Activated CD4-positive, alpha-beta memory T cell treated with anti-CD3 and anti-CD28 coated beads, Interleukin-2, amount 10 ng/mL, durations not matched to agents 7 days and 5 days (primary cell): ENCODE results near the gene USP11. TPM values are rescaled to one million over a fixed set of nuclear protein-coding genes. Genes with fewer than 3 reads are reported as not detected.

Experiments
- CTCF ChIA-PET: fragments of 350-600 bp; sonication (Branson Sonifier 250); formaldehyde crosslinking; loops from one replicate; lab custom pipeline; 2021; ENCODE audit warnings: antibody characterized with exemption, inconsistent platforms; lab: Charles Lee
- POLR2A ChIA-PET: fragments of 350-600 bp; sonication (Branson Sonifier 250); formaldehyde crosslinking; loops from one replicate; lab custom pipeline; 2021; ENCODE audit warnings: antibody characterized with exemption; lab: Charles Lee
- DNase-seq: peaks from one replicate; pipeline ENCODE4 v3.0.0-alpha.2; 2020
- H3K27ac Mint-ChIP-seq: one replicate; pipeline ENCODE4 v1.8.0; 2021; ENCODE audit warnings: mild to moderate bottlenecking, mixed read lengths
- H3K27me3 Mint-ChIP-seq: one replicate; pipeline ENCODE4 v1.8.0; 2021; ENCODE audit warnings: mixed read lengths
- H3K36me3 Mint-ChIP-seq: one replicate; pipeline ENCODE4 v1.8.0; 2021; ENCODE audit warnings: low read depth, mixed read lengths
- H3K4me1 Mint-ChIP-seq: one replicate; pipeline ENCODE4 v1.8.0; 2021; ENCODE audit warnings: mixed read lengths
- H3K4me3 Mint-ChIP-seq: one replicate; pipeline ENCODE4 v1.8.0; 2021; ENCODE audit warnings: mild to moderate bottlenecking, mixed read lengths
- H3K9me3 Mint-ChIP-seq: one replicate; pipeline ENCODE4 v1.8.0; 2021; ENCODE audit warnings: mixed read lengths
- total RNA-seq, 2 experiments: library from RNA; stranded (reverse); gene quantifications; one replicate each; pipeline ENCODE4 v1.2.3, GENCODE V29; 2021

USP11 gene
- total RNA-seq, result 10 to 100 TPM; 27.6 to 29.4 TPM

GRCh38 chrX:47232803-47233332, at the start of gene USP11:
Gene USP11, plus strand, starts transcription at chrX:47233009. Its CDS starts 35 bp downstream, at chrX:47233044.
- Mint-ChIP-seq H3K27me3 (no peaks in the 10 kb centered on the region), H3K4me3 (peak within 1 kb of the TSS; percentile 84), H3K4me1 (peaks cover 12% of the 10 kb centered on the region), H3K27ac (peak within 1 kb of the TSS; percentile 98), H3K9me3 (no peaks in the 10 kb centered on the region), H3K36me3 (peaks cover 17% of the 10 kb centered on the region)
- DNase-seq, result peak; percentile 47
- POLR2A ChIA-PET, result interaction anchor here (0.6 to 3.5 kb wide), 10 partner anchors 8 to 396 kb away, joined by 3 to 53 read pairs (median 4); partner anchors contain the start of genes ARAF, CDK16, NDUFB11 and RBM10
- CTCF ChIA-PET, result interaction anchor here (1.8 kb wide), 1 partner anchor 15 kb away, joined by 4 read pairs; no protein-coding TSS in a partner anchor

DNA sequence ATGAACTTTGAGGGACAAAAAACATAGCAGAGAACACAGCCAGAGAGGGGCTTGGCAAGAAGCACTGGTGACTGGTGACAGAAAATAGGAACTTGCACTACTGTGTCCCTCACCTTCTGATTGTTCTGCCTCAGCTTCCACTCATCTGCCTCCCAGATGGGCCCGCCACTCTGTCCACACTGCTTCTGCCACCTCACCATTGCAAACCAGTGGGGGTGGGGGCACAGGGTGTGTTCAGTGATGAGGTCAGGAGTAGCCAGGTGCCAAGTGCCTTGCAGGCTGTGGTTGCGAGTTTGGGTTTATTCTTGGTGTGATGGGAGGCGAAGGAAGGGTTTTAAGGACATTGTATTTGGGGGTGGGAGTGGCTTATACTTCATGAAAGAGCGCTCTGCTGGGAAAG, 48.3 kb upstream of the USP11 start:
- no peaks in the 10 kb centered on the region for H3K9me3 Mint-ChIP-seq
- no peak overlapping the region for H3K27ac Mint-ChIP-seq
- peaks cover 22% of the 10 kb centered on the region for H3K36me3 Mint-ChIP-seq
- CTCF ChIA-PET, result no interaction called here
- H3K4me1 Mint-ChIP-seq, result no peaks in the 10 kb centered on the region
- no peak for DNase-seq
- no peaks in the 10 kb centered on the region for H3K27me3 Mint-ChIP-seq
- POLR2A ChIA-PET, result no interaction called here
- no peak overlapping the region for H3K4me3 Mint-ChIP-seq

- Mint-ChIP-seq H3K4me1 (peaks cover under 1% of the 10 kb centered on the region), H3K27me3 (no peaks in the 10 kb centered on the region), H3K4me3 (no peak overlapping the region), H3K9me3 (no peaks in the 10 kb centered on the region), H3K36me3 (peaks cover 20% of the 10 kb centered on the region), H3K27ac (no peak overlapping the region)
- ChIA-PET CTCF (no interaction called here), POLR2A (no interaction called here)
- no peak for DNase-seq
These were observed 47.6 kb upstream of the USP11 start for GRCh38 chrX:47185241-47185640.

GRCh38 chrX:47186096-47186740, 46.6 kb upstream of the USP11 start:
- CTCF ChIA-PET, result no interaction called here
- Mint-ChIP-seq H3K4me3 (no peak overlapping the region), H3K27me3 (no peaks in the 10 kb centered on the region), H3K27ac (no peak overlapping the region), H3K9me3 (no peaks in the 10 kb centered on the region), H3K4me1 (peaks cover 6% of the 10 kb centered on the region), H3K36me3 (peaks cover 14% of the 10 kb centered on the region)
- POLR2A ChIA-PET, result interaction anchor here (0.7 kb wide), 1 partner anchor 32 kb away, joined by 3 read pairs; no protein-coding TSS in a partner anchor
- DNase-seq, result no peak

DNA sequence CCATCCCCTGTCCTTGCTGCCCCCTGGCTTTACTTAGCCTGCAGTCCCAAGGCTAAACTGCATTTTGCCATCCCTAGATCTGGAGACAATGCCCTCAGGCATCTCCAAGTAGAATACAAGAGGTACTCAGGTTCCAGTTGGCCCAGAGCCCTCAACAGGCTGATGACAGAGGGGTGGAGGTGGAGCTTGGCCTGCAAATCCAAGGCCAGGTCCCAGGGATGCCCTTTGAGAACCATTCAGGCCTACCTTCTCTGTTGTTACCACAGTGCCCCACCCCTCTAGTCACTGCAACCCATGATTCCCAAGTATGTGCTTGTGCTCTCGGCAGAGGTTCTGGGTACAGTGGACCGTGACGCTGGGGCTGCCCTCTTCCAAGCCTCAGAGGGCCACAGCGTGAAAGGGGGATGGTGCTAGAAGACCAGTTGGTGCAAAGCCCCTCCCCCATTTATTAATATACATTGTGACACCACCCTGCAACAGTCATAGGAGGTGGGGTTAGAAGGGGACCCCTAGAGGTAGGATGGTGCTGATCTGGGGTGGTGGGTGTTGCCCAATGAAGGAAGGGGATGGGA, 45.6 kb upstream of the USP11 start:
- Mint-ChIP-seq H3K27ac (no peak overlapping the region), H3K27me3 (no peaks in the 10 kb centered on the region), H3K9me3 (no peaks in the 10 kb centered on the region), H3K4me1 (peaks cover 7% of the 10 kb centered on the region), H3K36me3 (peaks cover 14% of the 10 kb centered on the region), H3K4me3 (no peak overlapping the region)
- DNase-seq, result no peak
- ChIA-PET POLR2A (interaction anchor here (2.3 kb wide), 1 partner anchor 42 kb away, joined by 11 read pairs; the partner anchor contains the start of genes NDUFB11 and RBM10), CTCF (no interaction called here)

DNA sequence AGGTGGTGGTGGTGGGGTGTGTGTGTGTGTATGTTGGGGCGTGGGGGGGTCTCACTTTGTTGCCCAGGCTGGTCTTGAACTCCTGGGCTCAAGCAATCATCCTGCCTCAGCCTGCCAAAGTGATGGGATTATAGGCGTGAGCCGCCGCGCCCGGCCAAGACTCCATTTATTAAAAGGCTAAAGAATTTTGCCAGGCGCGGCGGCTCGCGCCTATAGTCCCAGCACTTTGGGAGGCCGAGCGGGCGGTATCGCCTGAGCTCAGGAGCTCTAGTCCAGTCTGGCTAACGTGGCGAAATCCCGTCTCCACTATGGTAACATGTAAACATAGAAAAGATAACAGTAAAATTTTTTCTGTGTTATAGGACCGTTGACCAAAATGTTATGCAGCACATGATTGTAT, 42.9 kb upstream of the USP11 start:
- Mint-ChIP-seq H3K4me1 (peaks cover 25% of the 10 kb centered on the region), H3K36me3 (peaks cover 19% of the 10 kb centered on the region), H3K9me3 (no peaks in the 10 kb centered on the region), H3K4me3 (no peak overlapping the region), H3K27me3 (no peaks in the 10 kb centered on the region), H3K27ac (no peak overlapping the region)
- ChIA-PET CTCF (interaction anchor here (0.8 kb wide), 1 partner anchor 28 kb away, joined by 3 read pairs; no protein-coding TSS in a partner anchor), POLR2A (interaction anchor here (0.9 to 2.7 kb wide), 9 partner anchors 11 to 334 kb away, joined by 3 to 38 read pairs (median 8); partner anchors contain the start of genes CDK16, NDUFB11, RBM10 and USP11)
- DNase-seq, result no peak

GRCh38 chrX:47190445-47191269, 42.2 kb upstream of the USP11 start:
- H3K27me3 Mint-ChIP-seq, result no peaks in the 10 kb centered on the region
- peak; percentile 84 for DNase-seq
- H3K4me1 Mint-ChIP-seq, result peaks cover 31% of the 10 kb centered on the region
- peak overlapping the region; percentile 88 for H3K27ac Mint-ChIP-seq
- H3K36me3 Mint-ChIP-seq, result peaks cover 21% of the 10 kb centered on the region
- POLR2A ChIA-PET, result interaction anchor here (0.8 to 2.7 kb wide), 16 partner anchors 10 to 646 kb away, joined by 3 to 38 read pairs (median 4); partner anchors contain the start of genes CDK16, ELK1, NDUFB11 and RBM10
- CTCF ChIA-PET, result interaction anchor here (0.8 to 1.7 kb wide), 8 partner anchors 27 to 333 kb away, joined by 3 to 8 read pairs (median 3); partner anchors contain the start of genes NDUFB11 and RBM10
- H3K9me3 Mint-ChIP-seq, result no peaks in the 10 kb centered on the region
- H3K4me3 Mint-ChIP-seq, result peak overlapping the region; percentile 85

DNA sequence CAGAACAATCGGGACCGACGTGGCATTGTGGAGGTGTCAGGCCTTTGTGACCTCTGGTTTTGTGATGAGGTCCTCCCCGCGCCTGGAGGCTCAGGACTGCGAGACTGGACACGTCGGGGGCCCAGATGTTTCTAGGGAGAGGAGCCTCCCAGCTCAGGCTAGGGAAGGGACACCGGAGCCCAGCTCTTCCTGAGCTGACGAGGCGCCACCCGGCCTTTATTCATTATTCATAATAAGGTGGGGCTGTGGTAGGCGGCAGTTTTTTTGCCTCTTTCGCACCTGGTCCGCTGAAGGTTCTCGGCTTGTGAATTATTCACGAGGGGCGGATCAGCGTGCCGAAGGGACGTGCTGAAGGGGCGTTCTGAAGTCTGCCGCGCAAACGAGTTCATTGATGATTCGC, 41.5 kb upstream of the USP11 start:
- H3K27ac Mint-ChIP-seq, result peak overlapping the region; percentile 88
- POLR2A ChIA-PET, result interaction anchor here (0.8 to 2.7 kb wide), 15 partner anchors 14 to 645 kb away, joined by 3 to 38 read pairs (median 5); partner anchors contain the start of genes CDK16, ELK1, NDUFB11 and RBM10
- no peaks in the 10 kb centered on the region for H3K27me3 Mint-ChIP-seq
- H3K4me1 Mint-ChIP-seq, result peaks cover 37% of the 10 kb centered on the region
- H3K36me3 Mint-ChIP-seq, result peaks cover 24% of the 10 kb centered on the region
- CTCF ChIA-PET, result interaction anchor here (0.9 to 1.7 kb wide), 7 partner anchors 28 to 332 kb away, joined by 3 to 8 read pairs (median 3); partner anchors contain the start of genes NDUFB11 and RBM10
- H3K9me3 Mint-ChIP-seq, result no peaks in the 10 kb centered on the region
- DNase-seq, result peak; percentile 55
- H3K4me3 Mint-ChIP-seq, result peak overlapping the region; percentile 85

GRCh38 chrX:47191806-47192401, 40.9 kb upstream of the USP11 start:
- Mint-ChIP-seq H3K36me3 (peaks cover 28% of the 10 kb centered on the region), H3K4me3 (peak overlapping the region; percentile 85), H3K27ac (peak overlapping the region; percentile 88), H3K27me3 (no peaks in the 10 kb centered on the region), H3K9me3 (no peaks in the 10 kb centered on the region), H3K4me1 (peaks cover 43% of the 10 kb centered on the region)
- CTCF ChIA-PET, result interaction anchor here (1.2 to 1.7 kb wide), 4 partner anchors 47 to 331 kb away, joined by 3 to 8 read pairs (median 6); partner anchors contain the start of genes NDUFB11 and RBM10
- POLR2A ChIA-PET, result interaction anchor here (1.0 to 2.7 kb wide), 7 partner anchors 25 to 332 kb away, joined by 3 to 38 read pairs (median 10); partner anchors contain the start of genes CDK16, NDUFB11, RBM10 and USP11
- no peak for DNase-seq

GRCh38 chrX:47193475-47194193, 39.2 kb upstream of the USP11 start, which contains the start of gene UBA1:
Gene UBA1, plus strand, starts transcription at chrX:47193829. Its CDS starts 4,974 bp downstream, at chrX:47198803.
- Mint-ChIP-seq H3K27ac (peak within 1 kb of the TSS; percentile 93), H3K36me3 (peaks cover 33% of the 10 kb centered on the region), H3K27me3 (no peaks in the 10 kb centered on the region), H3K9me3 (no peaks in the 10 kb centered on the region), H3K4me1 (peaks cover 50% of the 10 kb centered on the region), H3K4me3 (peak within 1 kb of the TSS; percentile 90)
- CTCF ChIA-PET, result interaction anchor here (1.0 to 1.4 kb wide), 5 partner anchors 24 to 330 kb away, joined by 3 to 6 read pairs (median 5); no protein-coding TSS in a partner anchor
- peak; percentile 93 for DNase-seq
- POLR2A ChIA-PET, result interaction anchor here (0.9 to 3.2 kb wide), 6 partner anchors 22 to 367 kb away, joined by 3 to 16 read pairs (median 7); partner anchors contain the start of genes CDK16, NDUFB11, RBM10 and USP11
